GM18520 (cell line): Measurements from ENCODE around the gene CALML3.
"Not testable (repeated sequence)": the region's sequence is repeated elsewhere in the genome, so short reads cannot be mapped to it uniquely, and the experiment has no call there.

Experiments used
- ATAC-seq: cut with Tn5 transposase; IDR thresholded peaks from one replicate; pipeline ENCODE4 v1.9.1; 2021; ENCODE audit not compliant: unreplicated experiment

The CALML3 gene

GRCh38 chr10:5524641-5525560 lies at the start of gene CALML3:
Gene CALML3 (plus strand): TSS chr10:5524961. CDS start chr10:5525086, 125 bp downstream.
- no peak for ATAC-seq

GRCh38 chr10:5475088-5475487 lies 49.7 kb upstream of the CALML3 start:
- not testable (repeated sequence) for ATAC-seq

GRCh38 chr10:5475974-5476807 lies 48.6 kb upstream of the CALML3 start:
- not testable (repeated sequence) for ATAC-seq

GRCh38 chr10:5476918-5477525 lies 47.7 kb upstream of the CALML3 start:
- ATAC-seq, result no peak

- no peak for ATAC-seq
Observed at GRCh38 chr10:5477948-5478693, 46.6 kb upstream of the CALML3 start.

- ATAC-seq, result no peak
Observed at GRCh38 chr10:5478694-5479305, 46.0 kb upstream of the CALML3 start.

- ATAC-seq, result no peak
Observed at GRCh38 chr10:5479481-5480161, 45.1 kb upstream of the CALML3 start.

GRCh38 chr10:5480162-5480941 lies 44.4 kb upstream of the CALML3 start:
- no peak for ATAC-seq

- ATAC-seq, result no peak
Observed at GRCh38 chr10:5481121-5481520, 43.6 kb upstream of the CALML3 start.

- no peak for ATAC-seq
Observed at GRCh38 chr10:5482016-5482415, 42.7 kb upstream of the CALML3 start.

- ATAC-seq, result no peak
Observed at GRCh38 chr10:5484205-5484604, 40.6 kb upstream of the CALML3 start.

- ATAC-seq, result no peak
Observed at GRCh38 chr10:5485290-5485689, 39.5 kb upstream of the CALML3 start.

GRCh38 chr10:5485948-5486852 lies 38.6 kb upstream of the CALML3 start:
- no peak for ATAC-seq

GRCh38 chr10:5486853-5487235 lies 37.9 kb upstream of the CALML3 start:
- no peak for ATAC-seq

GRCh38 chr10:5488272-5489161 lies 36.2 kb upstream of the CALML3 start:
- no peak for ATAC-seq

GRCh38 chr10:5490032-5490431 lies 34.7 kb upstream of the CALML3 start:
- ATAC-seq, result no peak
